ENCODE data around the gene BCL2.

Gene BCL2

DNA sequence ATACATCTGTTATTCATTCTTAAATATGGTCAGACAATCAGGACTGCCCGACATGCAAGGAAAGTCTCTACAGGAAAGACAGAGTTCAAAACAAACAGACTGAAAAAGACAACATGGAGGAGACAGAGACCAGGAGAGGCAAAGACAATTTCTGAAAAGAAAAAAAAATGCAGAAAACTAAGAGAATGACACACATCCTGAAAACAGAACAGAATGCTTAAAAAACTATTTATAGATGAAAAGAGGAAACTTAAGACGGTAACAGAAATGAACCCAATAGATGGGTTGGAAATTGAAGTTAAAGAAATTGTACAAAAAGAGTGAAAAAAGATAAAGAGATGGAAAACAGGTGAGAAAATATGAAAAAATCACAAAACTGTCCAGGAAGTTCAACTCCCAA is 95.7 kb downstream of the BCL2 start:
- no peak overlapping the region for H3K4me3 ChIP-seq (replicated peaks; ENCODE audit: low read depth, low read length)
- TF ChIP-seq, protein P1, sequence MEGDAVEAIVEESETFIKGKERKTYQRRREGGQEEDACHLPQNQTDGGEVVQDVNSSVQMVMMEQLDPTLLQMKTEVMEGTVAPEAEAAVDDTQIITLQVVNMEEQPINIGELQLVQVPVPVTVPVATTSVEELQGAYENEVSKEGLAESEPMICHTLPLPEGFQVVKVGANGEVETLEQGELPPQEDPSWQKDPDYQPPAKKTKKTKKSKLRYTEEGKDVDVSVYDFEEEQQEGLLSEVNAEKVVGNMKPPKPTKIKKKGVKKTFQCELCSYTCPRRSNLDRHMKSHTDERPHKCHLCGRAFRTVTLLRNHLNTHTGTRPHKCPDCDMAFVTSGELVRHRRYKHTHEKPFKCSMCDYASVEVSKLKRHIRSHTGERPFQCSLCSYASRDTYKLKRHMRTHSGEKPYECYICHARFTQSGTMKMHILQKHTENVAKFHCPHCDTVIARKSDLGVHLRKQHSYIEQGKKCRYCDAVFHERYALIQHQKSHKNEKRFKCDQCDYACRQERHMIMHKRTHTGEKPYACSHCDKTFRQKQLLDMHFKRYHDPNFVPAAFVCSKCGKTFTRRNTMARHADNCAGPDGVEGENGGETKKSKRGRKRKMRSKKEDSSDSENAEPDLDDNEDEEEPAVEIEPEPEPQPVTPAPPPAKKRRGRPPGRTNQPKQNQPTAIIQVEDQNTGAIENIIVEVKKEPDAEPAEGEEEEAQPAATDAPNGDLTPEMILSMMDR (IDR thresholded peaks at IDR 0.05; ENCODE audit: low read depth, low read length, missing control alignments): no peak
- DNase-seq (ENCODE audit: extremely low read depth, low read depth): no peak

DNA sequence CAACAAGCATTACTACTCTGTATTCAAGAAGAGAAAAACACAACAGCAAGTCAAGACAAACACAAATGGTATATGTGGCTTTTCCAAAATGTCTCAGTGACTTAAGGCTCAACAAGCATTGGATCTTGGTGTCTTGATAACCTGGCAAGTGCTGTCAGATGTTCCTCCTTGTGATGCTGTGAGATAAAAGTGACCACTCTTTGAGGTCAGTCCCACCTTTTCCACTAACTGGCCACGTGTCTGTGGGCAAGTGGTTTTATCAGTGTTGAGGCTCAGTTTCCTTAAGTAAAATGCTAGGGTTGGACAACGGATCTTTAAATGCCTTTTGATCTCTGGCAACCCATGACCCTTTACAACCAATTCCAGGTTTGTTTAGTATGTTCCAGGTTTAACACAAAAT is 98.7 kb downstream of the BCL2 start:
- TF ChIP-seq, protein P1 (IDR thresholded peaks at IDR 0.05; ENCODE audit: low read depth, low read length, missing control alignments): no peak
- H3K4me3 ChIP-seq (replicated peaks; ENCODE audit: low read depth, low read length): no peak overlapping the region
- DNase-seq (ENCODE audit: extremely low read depth, low read depth): no peak

DNA sequence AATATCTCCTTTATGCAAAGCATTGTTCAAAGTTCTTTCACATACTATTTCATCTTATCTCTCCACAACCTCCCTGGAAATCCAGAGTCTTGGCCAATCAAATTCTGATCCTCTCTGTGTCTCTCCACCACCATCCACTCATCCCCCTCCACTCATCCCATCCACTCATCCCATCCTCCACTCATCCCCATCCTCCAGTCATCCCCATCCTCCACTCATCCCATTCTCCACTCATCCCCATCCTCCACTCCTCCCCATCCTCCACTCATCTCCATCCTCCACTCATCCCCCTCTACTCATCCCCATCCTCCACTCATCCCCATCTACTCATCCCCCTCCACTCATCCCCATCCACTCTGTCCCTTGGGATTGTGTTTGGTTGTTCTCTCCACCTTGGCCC is 101.1 kb downstream of the BCL2 start:
- no peak overlapping the region for H3K4me3 ChIP-seq (replicated peaks; ENCODE audit: low read depth, low read length)
- TF ChIP-seq, protein P1 (IDR thresholded peaks at IDR 0.05; ENCODE audit: low read depth, low read length, missing control alignments): no peak
- DNase-seq (ENCODE audit: extremely low read depth, low read depth): no peak

DNA sequence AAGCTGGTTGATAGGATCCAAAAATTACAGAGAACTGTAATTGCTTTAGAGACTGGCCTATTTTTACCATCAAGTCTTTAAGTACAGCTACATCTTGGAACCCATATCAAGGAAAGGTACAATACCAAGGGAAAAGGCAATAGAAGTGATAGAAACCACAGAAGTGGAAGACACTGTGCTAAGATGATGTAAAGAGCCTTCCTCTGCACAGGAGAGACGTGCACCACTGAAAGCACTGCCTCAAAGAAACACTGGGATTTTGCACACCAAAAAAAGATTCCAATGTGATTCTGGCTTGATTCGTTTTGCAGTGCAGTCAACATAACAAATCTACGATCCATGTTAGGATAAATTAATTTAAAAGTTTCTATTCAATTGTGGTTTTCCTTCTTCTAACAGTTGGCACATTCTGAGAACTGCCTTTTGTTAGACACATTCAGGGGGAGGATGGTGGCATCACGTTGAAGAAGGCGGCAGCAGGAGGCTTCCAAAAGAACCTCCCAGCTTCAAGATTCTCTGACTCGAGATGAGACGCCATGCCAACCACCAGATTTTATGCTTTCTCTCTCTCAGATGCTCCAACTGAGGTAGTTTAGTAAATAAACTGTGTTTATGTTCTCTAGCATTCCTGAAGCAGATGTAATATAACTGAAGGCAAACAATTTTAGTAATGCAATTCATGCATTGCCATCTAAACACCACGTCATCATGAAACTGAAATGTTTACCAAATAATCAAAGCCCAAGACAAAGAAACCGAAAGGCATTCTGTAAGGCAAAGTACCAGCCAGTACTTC is 102.9 kb downstream of the BCL2 start:
- TF ChIP-seq, protein P1 (IDR thresholded peaks at IDR 0.05; ENCODE audit: low read depth, low read length, missing control alignments): no peak
- no peak overlapping the region for H3K4me3 ChIP-seq (replicated peaks; ENCODE audit: low read depth, low read length)
- no peak for DNase-seq (ENCODE audit: extremely low read depth, low read depth)

DNA sequence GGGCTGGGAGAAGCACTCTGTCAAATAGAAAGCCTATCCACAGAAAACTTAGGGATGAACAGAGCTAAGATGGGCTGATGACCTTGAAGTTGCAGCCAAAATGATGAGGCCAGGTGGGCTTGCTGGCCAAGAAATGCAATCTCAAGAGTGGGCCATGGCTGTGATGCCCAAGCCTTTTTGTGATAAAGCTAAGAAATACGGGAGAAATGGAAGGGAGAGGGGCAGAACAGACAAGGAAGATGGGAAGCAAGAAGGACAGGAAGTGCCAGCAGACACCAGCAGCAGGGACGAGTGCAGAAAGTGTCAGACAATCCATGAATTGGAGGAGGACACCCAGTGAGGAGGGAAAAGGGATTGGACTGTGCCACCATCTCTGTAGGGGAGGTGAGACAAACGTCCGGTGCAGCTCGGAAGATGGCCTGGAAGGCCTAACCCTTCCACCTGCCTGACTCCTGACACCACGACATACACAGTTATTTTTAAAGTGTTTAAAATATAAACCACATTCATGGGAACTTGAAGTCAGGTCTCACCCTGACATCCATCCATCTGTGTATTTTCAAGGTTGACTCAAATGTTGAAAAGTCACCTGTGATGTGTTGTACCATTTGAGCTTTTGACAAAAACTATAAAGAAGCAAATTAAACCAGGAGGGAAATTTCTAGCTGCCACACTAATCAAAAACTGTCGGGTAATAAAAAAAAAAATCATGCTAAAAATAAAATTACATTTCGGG is 105.5 kb downstream of the BCL2 start:
- TF ChIP-seq, protein P1 (IDR thresholded peaks at IDR 0.05; ENCODE audit: low read depth, low read length, missing control alignments): no peak
- DNase-seq (ENCODE audit: extremely low read depth, low read depth): no peak
- no peak overlapping the region for H3K4me3 ChIP-seq (replicated peaks; ENCODE audit: low read depth, low read length)

DNA sequence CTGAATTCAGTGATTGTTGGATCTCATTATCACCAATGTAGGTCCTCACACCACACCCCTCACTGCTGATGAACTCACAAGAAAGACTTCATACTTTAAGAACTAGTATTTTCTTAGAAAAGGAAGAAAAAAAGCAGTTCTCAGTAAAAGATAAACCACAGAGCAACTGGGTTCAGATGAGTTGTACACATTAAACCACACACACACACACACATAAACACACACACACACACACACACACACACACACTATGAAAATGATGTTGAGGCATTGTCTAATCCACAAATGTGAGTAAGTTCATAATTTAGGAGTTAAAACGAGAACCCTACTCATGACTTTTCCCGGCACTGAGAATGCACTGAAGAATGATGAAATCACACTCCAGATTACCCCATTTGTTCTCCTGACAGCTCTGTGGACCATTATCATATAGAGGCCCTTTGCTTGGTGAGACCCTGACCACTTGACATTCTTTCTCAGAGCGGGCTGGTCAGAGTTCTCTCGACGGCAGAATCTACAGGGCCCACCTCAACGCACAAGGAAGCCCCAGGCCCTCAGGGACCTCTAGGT is 106.2 kb downstream of the BCL2 start:
- TF ChIP-seq, protein P1 (IDR thresholded peaks at IDR 0.05; ENCODE audit: low read depth, low read length, missing control alignments): no peak
- H3K4me3 ChIP-seq (replicated peaks; ENCODE audit: low read depth, low read length): no peak overlapping the region
- DNase-seq (ENCODE audit: extremely low read depth, low read depth): no peak
